Measurements from ENCODE around the gene AFTPH.

DNA sequence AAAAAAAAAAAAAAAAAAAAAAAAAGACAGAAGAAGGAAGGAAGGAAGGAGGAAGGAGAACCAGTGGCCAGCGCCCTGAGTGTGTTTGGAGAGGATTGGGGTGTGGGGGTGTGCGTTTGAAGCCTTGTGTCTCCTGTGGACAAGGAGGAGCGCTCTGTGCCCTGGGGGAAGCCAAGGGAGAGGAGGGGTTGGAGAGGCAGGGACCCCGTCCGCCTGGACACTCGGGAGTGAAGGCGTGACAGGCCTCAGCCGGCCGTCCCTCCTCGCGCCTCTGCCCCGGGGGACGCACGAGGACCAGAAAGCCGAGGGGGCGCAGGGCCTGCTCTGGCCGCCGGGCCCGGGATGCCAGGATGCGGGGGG lies 84.7 kb downstream of the AFTPH start:
- TF ChIP-seq, protein P1, sequence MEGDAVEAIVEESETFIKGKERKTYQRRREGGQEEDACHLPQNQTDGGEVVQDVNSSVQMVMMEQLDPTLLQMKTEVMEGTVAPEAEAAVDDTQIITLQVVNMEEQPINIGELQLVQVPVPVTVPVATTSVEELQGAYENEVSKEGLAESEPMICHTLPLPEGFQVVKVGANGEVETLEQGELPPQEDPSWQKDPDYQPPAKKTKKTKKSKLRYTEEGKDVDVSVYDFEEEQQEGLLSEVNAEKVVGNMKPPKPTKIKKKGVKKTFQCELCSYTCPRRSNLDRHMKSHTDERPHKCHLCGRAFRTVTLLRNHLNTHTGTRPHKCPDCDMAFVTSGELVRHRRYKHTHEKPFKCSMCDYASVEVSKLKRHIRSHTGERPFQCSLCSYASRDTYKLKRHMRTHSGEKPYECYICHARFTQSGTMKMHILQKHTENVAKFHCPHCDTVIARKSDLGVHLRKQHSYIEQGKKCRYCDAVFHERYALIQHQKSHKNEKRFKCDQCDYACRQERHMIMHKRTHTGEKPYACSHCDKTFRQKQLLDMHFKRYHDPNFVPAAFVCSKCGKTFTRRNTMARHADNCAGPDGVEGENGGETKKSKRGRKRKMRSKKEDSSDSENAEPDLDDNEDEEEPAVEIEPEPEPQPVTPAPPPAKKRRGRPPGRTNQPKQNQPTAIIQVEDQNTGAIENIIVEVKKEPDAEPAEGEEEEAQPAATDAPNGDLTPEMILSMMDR (conservative IDR thresholded peaks at IDR 0.05), result no peak
- TF ChIP-seq ZFX (IDR thresholded peaks at IDR 0.05), result no peak

Measured in C4-2B (cell line).